GM19324 (cell line): ENCODE results near the gene ATP13A2.

ENCODE experiments used
- ATAC-seq: cut with Tn5 transposase; IDR thresholded peaks from one replicate; pipeline ENCODE4 v1.9.1; 2021; ENCODE audit warnings: mild to moderate bottlenecking, moderate library complexity; ENCODE audit not compliant: unreplicated experiment, low FRiP score

ATP13A2 gene

DNA sequence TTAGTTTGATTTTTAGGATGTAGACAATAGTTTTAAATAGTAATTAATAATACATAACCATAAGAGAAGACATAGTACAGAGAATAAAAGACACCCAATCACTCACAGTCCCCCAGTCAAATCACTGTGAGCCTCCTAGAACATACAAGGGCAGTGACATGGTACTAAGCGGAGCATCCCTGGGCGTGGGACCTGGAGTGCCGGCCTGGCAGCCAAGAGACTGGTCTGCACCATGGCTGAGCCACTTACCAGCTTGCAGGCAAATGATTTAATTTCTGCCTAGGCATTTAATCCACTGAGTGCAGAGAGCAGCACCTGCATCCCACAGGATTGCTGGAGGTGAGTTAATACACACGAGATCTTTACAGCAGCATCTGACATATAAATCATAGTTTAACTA is 21.8 kb upstream of the ATP13A2 start:
- no peak for ATAC-seq

DNA sequence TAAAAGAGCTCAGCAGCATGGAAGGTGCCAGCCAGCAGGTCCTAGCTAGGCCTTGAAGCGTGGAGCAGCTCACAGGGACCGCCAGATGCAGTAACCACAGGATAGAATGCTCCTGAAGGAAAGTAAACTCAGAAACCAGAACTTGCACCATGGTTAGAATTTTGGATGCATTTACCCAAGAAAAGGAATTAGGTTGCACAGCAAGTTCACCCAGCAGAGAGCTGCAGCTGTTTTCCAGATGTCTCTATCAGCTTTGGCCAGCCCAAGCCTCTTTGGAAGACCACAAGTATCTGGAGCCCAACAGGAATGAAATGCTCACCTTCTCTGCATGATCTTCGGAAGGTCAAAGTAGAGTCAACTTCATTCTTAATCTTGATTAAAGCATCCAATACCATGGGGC is 21.0 kb upstream of the ATP13A2 start:
- ATAC-seq, result no peak

DNA sequence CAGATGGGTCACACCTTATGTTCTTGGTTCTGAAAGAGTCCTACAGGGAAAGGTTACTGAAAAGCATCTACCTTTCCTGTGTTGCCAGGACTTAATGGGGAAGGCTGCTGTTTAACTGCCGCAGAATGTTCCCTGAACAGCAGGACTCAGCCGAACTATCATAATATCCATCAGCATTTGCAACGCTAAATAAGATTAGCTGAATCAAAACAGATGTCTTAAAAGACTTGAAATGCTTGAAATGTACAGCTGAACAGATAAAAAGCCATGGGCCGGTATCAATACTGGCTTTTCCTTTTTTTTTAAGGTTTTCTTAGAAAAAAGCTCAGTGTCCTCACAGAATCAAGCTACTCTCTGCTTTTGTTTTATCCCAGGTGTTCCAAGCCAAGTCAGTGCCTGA is 19.7 kb upstream of the ATP13A2 start:
- no peak for ATAC-seq

DNA sequence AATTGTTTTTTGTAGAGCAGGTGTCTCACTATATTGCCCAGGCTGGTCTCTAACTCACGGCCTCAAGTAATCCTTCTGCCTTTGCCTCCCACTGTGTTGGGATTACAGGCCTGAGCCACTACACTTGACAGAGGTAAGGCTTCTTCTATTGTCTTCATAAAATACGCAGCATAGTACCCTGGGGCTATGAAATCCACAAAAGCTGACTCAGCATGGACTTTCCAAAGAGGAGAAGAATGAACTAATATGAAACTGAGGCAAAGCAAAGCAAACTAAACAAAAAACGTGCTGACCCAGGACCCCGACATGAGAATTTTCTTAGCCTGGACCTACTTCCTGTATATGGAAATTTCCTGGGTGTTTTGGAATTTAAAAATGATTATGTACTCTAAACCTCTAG is 18.5 kb upstream of the ATP13A2 start:
- no peak for ATAC-seq

DNA sequence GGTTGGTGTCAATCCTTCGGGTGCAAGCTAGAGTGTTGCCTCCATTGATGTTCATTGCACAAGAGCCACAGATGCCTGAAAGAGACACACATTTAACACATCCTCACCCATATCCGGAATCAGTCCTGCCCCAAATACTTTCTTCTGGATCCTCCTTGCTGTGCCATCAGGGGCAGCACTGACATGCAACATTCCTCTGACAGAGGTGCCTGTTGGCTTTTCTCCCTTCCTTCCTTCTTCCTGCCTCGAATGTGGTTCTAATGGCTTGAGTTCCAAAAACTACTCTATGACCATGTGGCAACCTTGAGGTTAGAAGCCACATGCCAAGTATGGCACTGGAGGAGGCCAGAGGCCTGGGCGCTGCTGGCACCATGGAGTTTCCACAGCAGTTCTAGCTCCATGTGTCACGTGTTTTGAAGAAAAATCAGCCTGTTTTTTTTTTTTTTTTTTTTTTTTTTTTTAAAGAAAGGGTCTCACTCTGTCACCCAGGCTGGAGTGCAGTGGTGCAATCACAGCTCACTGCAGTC is 17.0 kb upstream of the ATP13A2 start:
- ATAC-seq, result no peak

DNA sequence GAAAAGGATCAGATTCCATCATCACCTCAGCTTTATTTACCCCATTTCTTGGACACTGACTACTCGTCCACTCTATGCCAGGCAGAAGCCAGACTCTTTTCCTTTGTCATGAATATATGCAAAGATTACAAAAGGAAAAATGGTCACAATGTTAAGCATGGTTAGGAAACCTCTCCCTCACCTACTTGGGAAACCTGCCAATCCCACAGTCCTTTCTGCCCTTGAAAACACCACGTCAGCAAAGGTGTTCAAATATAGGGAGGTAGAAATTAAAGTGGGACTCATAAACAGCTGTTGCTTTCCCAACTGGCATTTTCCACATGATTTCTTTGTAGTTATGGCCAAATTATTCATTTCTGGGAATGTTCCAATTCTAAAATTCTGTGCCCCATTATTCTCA is 16.2 kb upstream of the ATP13A2 start:
- ATAC-seq, result no peak

DNA sequence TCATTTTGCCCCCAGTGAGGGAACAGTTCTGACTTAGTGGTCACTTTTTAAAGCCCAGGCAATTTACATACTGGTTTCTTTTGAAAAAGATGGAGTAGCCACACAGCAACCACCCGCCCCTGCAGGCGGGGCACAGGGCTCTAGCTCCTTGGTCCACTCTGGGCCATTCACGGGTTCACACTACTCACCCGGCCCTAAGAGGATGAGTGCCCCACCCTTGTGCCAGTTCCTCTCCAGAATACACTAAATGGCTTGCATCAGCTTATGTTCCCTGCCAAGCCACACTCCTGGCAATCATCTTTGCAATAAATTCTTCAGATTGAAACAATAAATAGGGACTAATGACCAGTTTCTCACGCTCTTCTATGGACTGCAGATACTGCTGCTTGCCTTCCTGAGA is 15.7 kb upstream of the ATP13A2 start:
- no peak for ATAC-seq

DNA sequence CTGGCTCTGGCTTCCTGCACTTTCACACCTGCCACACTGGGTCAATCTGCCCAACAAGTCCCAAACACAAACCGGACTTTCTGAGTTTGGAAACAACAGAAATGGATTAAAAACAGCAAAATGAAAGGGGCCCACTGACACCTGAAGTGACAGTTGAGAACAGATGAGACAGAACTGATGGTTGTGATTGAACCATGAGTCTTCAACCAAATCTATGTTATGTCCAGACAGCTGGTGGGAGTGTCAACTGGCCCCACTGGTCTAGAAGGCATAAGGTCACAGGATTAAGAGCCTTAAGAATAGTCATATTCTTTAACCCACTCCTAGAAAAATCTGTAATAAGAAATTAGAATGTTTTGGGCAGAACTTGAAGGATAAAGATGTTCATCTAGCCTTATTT is 13.0 kb upstream of the ATP13A2 start:
- ATAC-seq, result no peak

DNA sequence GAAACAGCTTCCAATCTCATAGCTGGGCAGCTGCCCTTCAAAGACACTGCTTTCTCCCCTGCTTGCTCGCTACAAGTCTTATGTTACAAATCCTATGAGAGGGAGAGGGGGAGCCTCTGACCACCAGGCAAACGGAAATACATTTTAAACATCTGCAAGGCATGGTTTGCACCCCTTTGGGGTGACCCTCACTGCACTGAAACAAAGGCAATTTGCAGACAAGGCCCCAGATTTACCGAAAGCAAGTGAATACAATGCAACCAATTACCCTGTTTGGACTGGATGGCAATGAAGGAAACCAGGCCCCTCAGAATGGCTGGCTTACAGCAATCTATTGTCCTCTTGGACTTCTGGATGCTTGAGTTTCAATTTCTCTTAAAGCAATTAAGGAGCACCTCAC is 11.8 kb upstream of the ATP13A2 start:
- no peak for ATAC-seq

DNA sequence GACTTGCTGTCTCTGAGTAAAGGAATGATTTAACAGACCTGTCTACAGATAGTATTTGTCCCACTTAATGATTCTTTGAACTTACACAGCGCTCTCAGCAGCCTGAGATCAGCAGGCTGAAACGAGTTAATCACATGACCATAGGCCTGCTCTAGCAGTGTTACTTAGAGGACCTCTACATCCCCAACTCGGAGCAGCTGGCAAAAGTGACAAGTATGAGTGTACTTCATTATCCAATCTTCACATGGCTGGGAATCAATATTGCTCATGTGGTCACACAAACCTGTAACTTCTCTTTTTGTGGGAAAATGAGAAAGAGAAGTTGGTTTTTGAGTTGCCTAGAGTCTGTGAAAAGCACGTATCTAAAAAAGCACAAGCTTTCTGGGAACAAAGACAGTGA is 11.4 kb upstream of the ATP13A2 start:
- no peak for ATAC-seq

DNA sequence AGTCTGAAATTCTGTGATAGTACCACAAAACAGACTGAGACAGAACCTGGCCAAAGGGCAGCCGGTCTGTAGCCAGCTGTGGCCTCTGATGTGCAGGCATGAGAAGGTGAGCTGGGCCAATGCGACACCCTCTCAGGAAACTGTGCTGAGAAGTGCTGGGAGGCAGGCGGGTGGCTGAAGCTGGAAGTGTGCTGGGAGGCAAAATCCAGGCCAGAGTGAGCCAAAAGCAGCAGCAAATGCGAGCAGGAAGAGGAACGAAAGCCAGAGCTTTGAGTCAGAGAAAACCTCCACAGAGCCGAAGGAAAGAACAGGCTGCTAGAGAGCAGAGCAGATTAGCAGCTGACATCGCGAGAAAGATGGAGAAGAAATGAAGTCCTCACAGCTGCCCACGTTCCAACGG is 10.2 kb upstream of the ATP13A2 start:
- ATAC-seq, result no peak

DNA sequence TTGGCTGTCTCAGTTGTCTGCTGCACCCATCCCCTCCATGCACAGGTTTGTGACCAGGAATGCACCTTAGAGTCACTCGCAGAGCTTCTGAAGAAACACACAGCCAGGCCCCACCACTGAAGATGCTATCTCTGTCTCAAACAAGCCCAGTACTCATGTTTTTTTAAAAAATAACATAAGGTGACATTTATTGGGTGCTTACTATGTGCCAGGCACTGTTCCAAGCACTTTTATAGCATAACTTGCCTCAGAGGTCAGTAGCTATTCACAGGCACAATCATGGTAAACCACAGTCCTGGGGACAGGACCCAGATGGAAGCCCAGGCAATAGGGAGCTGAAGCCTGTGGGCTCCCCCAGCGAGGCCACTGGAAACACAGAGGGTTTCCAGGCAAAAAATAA is 8.8 kb upstream of the ATP13A2 start:
- ATAC-seq, result no peak

DNA sequence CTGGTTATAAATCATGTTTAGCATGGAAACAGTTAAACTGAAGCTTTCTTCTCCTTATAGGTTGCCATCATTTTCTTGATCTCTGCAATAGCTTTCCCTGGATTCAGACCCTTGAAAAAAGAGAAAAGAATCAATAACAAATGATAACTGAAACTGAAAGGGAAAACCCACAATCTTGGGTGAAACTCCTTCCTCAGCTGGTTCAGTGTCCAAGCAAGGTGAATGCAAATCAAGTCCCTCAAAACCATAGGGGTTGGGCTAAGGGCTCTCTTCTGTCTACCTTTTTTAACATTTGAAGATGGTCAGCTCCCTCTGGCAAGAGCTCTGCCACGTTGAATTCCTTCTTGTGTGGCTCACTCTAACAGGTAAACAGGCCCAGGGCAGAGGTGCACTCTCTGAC is 7.1 kb upstream of the ATP13A2 start:
- ATAC-seq, result no peak

DNA sequence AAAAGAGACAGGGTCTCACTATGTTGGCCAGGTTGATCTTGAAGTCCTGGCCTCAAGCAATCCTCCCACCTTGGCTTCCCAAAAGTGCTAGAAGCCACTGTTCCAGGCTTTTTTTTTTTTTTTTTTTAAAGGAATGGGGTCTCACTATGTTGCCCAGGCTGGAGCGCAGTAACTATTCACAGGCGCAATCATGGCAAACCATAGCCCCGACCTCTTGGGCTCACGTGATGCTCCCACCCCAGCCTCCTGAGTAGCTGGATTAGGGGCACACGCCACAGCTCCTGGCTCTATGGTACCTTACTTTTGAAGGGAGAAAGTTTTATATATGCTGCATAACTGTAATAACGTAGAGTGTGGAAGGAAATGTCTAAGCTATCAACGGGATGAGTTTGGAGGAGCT is 5.7 kb upstream of the ATP13A2 start:
- ATAC-seq, result no peak

DNA sequence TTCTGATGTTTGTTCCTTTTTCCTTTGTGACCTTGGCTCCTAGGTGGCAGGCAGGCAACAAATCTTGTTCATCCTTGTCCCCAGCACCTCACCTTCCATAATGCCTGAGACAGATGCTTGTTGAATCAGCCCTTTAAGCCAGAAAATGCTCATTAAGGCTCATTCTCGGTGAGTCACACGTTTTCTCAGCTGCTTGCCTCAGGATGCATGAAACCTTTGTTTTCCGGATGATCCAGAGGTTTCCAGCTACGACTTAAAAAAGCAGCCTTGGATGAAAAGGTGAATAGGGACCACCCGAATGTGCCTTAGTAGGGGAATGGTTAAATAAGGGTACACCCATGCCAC is 4.6 kb upstream of the ATP13A2 start:
- ATAC-seq, result no peak

DNA sequence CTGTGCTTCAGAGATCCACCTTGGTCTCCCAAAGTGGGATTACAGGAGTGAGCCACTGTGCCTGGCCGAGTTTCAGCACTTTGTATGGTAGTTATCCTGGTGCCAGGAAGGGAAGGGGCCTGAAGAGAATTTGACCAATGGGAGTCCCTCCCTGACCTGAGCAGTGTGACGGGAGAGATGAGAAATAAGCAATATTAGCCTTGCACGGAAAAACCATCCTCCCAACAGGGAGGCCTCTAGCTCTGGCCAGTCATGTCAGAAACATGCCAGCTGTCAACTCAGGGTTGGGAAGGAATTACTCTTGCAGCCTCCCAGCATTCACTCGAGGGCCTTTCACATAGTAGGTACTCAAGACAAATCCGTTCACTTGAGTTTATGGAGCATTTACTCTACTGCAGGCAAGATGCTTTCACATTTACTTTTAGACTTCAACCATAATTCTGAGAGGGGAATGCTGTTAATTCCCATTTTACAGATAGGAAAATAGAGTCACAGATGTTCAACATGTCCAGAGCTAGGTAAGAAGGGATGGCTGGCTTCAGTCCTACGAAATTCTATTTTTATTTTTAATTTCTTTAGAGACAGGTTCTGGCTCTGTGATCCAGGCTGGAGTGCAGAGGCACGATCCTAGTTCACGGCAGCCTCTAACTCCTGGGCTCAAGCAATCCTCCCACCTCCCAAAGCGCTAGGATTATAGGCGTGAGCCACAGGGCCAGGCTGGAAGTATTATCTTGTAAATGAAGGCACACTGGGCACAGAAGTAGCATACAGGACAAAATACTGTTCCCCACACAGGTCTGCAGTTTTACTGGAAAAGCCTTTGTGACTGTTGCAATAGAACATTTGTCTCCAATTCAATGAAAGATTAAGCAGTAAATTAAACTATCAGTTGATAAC is 3.2 kb upstream of the ATP13A2 start:
- no peak for ATAC-seq

DNA sequence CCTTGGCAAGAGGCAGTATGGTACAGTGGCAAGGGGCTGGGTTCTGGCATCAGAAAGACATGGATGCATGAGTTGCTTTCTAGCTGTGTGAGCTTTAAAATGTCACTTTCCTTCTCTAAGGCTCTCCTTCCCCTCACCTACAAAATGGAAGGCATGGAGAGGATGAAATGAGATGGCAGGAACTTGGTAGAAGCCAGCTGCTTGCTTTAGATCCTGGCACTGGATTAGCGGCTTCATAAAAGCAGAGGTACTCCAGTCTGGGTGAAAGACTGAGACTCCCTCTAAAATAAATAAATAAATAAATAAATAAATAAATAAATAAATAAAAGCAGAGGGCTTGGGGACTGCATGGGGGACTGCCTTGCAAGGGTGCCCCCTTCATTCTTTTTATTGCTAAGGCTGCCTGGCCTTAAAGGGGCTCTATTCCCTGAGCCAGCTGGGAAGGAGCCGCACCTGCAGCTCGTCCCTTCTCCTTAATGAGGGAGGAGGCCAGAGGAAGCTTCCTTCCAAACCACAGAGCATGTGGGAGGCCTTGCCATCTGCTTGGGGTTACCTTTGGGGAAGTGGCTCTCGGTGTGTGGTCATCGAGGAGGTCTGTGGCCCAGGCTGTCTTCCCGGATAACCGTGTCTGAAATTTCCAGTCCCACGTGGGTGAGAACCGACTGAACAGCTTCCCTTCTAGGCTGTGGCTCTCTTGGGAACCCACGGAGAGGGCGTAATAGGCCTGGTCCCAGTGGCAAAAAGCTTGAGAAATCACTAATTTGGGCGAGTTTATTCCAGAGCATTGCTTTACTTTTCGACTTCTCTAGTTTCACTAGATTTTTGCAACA is 2.0 kb upstream of the ATP13A2 start:
- ATAC-seq, result no peak

DNA sequence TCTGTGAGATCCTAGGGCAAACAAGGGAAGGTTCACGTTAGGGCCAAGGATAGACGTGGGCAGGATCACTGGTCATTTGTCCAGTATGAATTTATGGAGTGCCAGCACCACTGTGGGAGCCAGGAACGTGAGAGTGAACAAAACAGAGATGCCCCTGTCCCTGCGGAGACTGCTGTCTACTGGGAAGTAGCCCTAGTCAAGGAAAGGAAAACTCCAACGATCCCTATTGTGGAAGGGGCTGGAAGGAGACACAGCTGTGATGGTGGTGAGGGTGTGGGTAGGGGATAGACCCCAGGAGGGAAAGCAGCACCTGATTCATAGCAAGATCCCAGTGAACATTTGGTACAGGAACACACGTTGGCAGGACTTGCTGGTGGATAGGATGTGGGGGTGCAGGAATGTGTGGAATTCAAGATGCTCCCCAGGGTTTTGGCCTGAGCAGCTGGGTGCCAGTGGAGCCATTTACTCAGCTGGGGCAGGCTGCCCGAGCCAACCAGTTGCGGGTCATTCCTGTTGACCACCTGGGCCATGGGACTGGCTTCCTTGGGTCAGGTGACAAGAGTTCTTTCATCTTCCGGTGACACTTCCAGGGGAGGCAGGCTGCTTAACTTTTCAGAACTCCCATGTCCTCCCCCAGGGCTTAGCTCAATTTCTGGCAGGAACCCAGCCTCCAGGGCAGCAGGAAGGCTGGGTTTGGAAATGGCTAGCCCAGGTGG is 1.2 kb upstream of the ATP13A2 start:
- no peak for ATAC-seq

DNA sequence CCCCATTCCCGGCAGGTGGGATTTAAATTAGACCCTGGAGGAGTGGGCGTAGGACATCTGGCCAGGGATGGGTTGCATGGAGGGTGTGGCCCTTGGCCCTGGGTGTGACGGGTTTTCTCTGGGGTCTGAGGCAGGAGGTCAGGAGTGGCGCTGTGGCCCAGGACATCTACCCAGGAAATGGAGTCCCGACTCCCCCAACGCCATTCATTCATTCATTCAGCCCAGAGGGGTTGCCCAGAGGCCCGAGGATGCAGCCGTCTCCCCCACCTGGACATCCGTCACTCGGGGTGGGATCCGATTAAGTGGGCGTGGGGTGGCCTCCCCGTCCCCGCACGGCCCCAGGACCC is 663 bp downstream of the ATP13A2 start:
- no peak for ATAC-seq

DNA sequence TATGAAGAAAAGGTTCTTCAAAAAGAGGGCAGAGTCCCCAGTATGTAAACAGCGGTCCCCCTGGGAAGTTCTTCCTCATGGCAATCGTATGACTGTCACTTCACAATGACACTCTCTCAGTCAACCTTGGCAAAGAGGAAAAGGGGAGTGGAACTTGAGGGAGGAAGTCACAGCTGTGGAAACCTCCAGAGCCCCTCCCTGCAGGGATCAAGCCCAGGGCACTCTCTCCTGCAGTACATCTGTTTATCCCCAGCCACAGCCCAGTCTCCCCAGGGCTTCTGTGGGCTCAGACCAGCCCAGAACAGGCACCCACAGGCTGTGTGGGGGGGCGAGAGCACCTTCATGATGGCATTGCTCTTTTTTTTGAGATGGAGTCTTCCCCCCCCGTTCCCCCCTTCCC is 2.0 kb downstream of the ATP13A2 start:
- no peak for ATAC-seq

DNA sequence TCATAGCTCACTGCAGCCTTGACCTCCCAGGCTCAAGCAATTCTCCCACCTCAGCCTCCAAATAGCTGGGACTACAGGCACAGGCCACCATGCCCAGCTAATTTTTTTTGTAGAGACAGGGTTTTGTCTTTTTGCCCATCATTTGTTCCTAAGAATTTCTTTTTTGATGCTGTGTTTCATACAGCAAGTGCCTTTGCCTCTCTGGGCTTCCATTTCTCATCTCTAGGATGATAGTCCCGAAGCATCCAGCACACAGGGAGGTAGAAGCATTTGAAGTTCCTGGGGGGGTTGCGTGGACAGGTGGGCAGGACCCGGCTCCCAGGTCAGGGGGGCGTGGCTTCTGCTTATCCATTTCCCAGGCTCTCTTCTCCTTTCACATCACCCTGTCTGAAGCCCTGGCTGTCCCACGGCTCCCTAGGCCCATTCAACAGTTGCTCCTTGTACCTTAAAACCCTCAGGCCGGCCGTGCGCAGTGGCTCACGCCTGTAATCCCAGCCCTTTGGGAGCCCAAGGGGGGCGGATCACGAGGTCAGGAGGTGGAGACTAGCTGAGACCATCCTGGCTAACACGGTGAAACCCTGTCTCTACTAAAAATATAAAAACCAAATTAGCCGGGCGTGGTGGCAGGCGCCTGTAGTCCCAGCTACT is 3.4 kb downstream of the ATP13A2 start:
- ATAC-seq, result no peak
